ENCODE results near the gene SRRM5.
"Not testable (repeated sequence)": the region's sequence is repeated elsewhere in the genome, so short reads cannot be mapped to it uniquely, and the experiment has no call there.

SRRM5 gene

DNA sequence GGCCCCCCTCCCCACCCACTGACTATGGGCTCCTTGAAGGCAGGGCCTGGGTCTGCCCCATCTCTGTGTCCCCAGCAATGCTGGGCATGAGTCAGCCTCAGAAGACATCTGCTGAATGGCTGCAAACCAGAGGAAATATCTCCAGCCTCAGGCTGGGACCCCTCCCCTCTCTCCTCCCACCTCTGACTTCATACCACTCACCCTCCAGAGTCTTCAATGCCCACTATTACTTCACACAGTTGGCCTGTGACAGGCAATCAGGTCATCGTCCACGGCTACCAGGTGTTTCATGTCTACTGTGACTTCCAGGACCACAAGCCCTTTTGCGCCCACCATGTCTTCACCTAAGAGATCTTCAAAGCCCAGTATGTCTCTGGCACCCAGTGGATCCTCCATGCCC lies at the start of gene SRRM5:
SRRM5 (plus strand) TSS at position 301 of the 400 bp plus-strand sequence; CDS start at position 335, 34 bp downstream.
- DNase-seq, result no peak

- DNase-seq, result peak in 1 of 2 donors; percentile 68
Measured at GRCh38 chr19:43562226-43562697, 49.6 kb upstream of the SRRM5 start.

DNA sequence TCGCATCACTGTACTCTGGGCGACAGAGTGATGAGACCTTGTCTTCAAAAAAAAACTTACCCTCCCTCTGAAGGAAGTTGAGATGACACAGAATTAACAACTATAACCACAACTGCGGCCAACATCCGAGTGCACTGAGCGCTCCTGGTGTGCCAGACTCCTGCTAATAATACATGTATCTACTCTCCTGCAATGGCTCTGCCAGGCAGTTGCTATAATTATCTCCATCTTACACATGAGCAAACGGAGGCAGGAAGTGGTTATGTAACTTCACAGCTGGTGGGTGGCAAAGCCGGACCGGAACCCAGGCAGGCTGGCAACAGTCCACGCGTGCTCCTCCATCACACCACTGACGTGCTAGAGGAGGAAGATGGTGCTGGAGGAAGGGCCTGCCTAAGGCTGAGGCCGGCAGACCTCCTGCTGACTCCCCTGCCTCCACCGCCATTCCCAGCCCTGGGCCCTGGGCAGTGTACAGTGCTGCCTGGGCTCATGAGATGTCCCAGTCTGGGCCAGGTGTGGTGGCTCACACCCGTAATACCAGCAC lies 49.1 kb upstream of the SRRM5 start:
- peak; percentile 70 to 99 for DNase-seq

DNA sequence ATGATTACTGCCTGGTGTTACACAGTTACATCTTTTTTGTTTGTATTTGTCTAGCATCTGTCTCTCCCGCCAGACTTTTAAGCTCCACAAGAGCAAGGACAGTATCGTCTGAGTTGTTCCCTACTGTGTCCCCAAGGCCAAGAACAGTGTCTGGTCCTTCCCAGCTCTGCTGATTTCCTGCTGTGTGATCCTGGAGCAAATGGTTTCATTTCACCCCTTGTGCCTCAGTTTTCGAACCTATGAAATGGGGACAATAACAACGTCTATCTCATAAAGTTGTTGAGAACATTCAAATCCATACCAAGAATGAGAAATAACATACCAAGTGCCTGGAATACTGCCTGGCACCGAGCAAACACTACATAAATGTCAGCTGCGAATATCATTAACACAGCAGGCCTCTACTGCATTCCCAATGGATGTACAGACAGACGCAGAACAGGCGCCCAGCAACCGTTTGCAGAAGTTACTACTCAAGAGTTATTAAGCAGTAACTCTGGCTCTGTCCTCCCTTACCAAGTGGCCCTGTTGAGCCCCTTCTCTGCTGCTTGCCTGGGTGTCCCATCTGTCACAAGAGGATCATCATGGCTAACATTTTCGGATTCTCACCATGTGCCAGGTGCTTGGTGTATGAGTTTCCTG lies 48.0 kb upstream of the SRRM5 start:
- DNase-seq, result no peak

DNA sequence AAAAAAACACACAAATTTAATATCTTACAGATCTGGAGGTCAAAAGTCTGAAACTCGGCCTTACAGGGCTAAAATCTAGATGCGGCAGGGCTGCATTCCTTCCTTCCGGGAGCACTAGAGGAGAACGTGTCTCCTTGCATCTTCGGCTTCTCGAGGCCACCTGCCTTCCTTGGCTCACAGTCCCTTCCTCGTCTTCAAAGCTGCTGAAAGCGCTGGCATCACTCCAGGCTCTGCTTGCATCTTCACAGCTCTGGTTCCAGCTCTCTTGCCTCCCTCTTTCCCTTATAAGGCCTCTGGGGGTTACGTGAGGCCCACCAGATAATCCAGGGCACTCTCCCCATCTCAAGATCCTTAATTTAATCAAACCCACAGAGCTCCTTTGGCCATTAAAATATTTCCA lies 47.1 kb upstream of the SRRM5 start:
- DNase-seq, result no peak

GRCh38 chr19:43569657-43570056 lies 42.2 kb upstream of the SRRM5 start:
- DNase-seq, result no peak

DNA sequence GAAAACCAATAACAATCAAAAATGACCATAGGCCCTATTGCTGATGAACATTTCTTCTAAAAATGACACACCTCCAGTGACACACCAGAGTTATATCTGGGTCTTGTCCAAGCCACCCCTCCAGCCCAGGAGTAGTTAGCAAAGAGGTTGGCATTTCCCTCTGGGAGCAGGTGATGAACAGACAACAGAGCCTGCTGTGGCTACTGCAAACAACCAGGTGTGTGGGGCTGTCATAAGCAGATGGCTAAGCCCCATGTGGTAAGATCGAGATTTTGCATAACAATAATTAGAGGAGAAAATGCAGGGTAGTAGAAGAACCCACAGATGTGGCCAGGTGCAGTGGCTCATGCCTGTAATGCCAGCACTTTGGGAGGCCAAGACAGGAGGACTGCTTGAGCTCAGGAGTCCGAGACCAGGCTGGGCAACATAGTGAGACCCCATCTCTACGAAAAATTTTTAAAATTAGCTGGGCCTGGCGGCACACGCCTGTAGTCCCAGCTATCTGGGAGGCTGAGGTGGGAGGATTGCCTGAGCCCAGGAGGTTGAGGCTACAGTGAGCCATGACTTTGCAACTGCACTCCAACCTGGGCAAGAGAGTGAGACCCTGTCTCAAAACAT lies 41.6 kb upstream of the SRRM5 start:
- DNase-seq, result no peak

DNA sequence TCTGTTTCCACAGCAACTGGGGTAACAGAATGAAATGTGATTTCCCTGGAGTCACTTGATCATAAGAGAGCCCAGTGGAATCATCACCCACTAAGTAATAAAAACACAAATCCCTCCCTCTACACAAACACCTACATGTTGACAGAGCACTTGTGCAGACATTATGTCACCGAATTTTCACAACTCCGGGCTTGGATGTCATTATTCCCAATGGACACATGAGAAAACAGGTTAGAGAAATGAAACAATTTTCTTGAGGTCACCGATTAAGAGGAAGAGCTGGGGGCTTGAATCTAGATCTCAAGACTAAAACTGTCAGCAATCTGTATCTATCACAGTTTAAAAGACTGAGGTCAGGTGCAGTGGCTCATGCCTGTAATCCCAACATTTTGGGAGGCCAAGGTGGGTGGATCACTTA lies 39.7 kb upstream of the SRRM5 start:
- no peak for DNase-seq

GRCh38 chr19:43574424-43575155 lies 37.3 kb upstream of the SRRM5 start:
- no peak for DNase-seq

GRCh38 chr19:43575156-43575950 lies 36.5 kb upstream of the SRRM5 start, which contains the start of the genes PINLYP and XRCC1:
Gene PINLYP (plus strand): TSS chr19:43575801. CDS start chr19:43577192, 1,391 bp downstream.
Gene XRCC1 (minus strand): TSS chr19:43575527. CDS start chr19:43575458, 69 bp downstream.
- DNase-seq, result peak; percentile 80 to 99

- DNase-seq, result no peak
Measured at GRCh38 chr19:43575955-43576878, 35.7 kb upstream of the SRRM5 start.

GRCh38 chr19:43578787-43579186 lies 33.1 kb upstream of the SRRM5 start:
- no peak for DNase-seq

GRCh38 chr19:43581467-43581866 lies 30.4 kb upstream of the SRRM5 start:
- DNase-seq, result no peak

DNA sequence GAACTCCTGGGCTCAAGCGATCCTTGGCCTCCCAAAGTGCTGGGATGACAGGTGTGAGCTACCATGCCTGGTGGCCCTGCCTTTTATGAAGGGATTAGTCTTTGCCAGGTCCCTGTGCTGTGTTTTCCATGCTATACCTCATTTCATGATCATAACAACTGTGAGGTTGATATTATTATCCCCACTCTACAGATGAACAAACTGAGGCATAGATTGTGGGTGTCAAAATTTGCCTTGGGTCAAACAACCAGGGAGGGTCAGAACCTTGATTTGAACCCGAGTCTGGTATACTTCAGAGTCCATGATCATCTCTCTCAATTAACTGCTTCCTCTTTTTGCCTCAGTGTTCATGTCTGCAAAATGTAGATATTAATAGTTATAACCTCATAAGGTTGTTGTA lies 29.4 kb upstream of the SRRM5 start:
- DNase-seq, result no peak

DNA sequence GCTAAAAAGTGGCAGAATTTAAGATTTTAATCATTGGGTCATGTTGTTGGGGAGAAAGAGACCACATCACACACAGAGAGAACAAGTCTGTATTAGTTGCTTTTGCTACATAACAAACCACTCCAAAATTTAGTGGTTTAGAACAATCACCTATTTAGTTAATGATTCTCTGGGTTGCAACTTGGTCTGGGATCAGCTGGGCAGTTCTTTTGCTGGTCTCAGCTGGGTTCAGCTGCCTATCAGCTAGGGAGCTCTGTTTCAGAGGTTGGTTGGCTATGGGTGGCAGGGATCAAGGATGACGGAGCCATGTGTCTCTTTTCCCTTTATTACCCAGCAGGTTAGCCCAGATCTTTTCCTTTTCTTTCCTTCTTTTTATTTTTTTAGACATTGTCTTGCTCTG lies 27.4 kb upstream of the SRRM5 start:
- no peak for DNase-seq

DNA sequence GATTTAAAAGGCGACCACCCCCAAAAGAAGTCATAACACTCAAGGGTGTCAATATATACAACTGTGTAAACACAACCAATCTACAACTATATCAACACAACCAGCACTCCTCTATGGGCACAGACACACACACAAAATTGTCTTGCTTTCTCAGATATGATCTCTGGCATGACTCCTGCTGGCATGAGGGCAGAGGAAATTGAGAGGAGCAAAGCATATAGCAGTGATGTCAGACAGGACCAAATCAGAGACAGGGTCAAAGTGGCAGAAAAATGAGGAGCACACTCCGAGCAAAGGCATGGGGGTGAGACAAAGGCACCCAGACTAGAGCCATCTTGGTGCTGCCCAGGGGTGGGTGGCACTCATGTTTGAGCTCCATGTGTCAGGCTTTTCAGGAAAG lies 25.5 kb upstream of the SRRM5 start:
- DNase-seq, result no peak

- not testable (repeated sequence) for DNase-seq
Measured at GRCh38 chr19:43587029-43587428, 24.9 kb upstream of the SRRM5 start.

GRCh38 chr19:43589277-43589676 lies 22.6 kb upstream of the SRRM5 start:
- DNase-seq, result no peak

- no peak for DNase-seq
Measured at GRCh38 chr19:43589678-43590077, 22.2 kb upstream of the SRRM5 start.

- DNase-seq, result no peak
Measured at GRCh38 chr19:43591904-43592772, 19.8 kb upstream of the SRRM5 start.
